Mesenteric fat pad (tissue), 1 donor: ENCODE data around the gene MAPRE3. TPM values are rescaled to one million over a fixed set of nuclear protein-coding genes. Genes with fewer than 3 reads are reported as not detected.

Experiments
- DNase-seq: peaks from one replicate; pipeline ENCODE4 v3.0.0-alpha.2; 2020; ENCODE audit warnings: low spot score
- total RNA-seq: library from RNA; stranded (reverse); fragmentation: NEBNext Ultra II Directional; extraction: Animal tissue kit (Norgen Biotek cat#: 25700); gene quantifications from one replicate; pipeline ENCODE4 v1.2.1, GENCODE V29; 2021
- donor health status: DM: yes; HTN: yes; CAD: no.

Gene MAPRE3
- total RNA-seq, 1 donor from 2014 or later: 65.2 TPM

DNA sequence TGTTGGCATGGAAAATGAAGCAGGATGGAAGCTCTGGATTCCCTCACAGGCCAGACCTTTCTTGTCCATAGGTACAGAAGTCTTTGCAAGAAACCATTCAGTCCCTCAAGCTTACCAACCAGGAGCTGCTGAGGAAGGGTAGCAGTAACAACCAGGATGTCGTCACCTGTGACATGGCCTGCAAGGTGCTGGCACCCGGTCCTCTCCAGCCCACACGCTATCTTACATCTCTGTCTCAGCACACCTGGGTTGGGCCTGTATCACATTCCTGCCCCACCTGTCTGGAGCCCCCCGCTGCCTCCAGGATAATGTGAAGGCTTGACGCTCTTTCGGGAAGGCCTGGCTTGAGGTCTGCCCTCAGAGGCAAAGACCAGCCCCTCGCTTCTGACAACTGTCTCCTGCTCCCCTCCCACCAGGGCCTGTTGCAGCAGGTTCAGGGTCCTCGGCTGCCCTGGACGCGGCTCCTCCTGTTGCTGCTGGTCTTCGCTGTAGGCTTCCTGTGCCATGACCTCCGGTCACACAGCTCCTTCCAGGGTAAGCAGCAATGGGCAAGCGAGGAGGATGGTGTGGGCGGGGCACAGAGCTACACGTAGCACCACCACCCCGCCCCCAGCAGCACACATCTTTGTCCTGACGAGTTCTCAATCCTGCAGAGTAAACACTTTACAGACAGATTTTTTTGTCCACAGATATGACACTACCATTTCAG is 68.3 kb downstream of the MAPRE3 start:
- no peak for DNase-seq

DNA sequence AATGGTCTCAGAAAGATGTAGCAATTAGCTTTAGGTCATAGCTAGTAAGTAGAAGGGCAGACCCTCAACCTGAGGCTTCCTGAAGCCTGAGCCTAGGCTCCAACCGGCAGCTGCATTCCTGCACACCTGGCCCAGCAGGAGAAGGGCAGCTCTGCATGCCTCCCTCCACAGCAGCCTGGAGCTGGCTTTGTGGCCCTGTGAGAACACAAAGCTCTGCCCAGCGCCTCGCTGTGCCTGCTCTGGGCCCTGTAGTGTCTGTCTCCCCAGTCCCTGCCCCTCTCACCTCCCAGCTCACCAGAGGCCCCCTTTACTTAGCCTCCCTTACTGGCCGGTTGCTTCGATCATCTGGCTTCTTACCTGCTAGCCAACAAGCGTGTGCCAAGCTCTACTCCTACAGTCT is 69.0 kb downstream of the MAPRE3 start:
- no peak for DNase-seq

DNA sequence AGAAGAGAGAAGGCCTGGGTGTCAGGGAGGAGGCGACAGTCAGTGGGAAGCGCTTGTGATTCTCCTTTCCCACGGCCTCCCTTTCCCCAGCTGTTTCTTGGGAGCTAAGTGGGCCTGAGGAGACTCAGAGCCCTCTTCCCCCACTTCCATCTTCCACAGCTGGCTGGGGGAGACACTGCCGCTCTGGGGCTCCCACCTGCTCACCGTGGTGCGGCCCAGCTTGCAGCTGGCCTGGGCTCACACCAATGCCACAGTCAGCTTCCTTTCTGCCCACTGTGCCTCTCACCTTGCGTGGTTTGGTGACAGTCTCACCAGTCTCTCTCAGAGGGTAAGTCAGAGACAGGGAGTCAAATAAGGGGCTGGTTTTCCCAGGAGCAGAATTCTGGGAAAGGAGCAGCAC is 69.4 kb downstream of the MAPRE3 start:
- DNase-seq: no peak

DNA sequence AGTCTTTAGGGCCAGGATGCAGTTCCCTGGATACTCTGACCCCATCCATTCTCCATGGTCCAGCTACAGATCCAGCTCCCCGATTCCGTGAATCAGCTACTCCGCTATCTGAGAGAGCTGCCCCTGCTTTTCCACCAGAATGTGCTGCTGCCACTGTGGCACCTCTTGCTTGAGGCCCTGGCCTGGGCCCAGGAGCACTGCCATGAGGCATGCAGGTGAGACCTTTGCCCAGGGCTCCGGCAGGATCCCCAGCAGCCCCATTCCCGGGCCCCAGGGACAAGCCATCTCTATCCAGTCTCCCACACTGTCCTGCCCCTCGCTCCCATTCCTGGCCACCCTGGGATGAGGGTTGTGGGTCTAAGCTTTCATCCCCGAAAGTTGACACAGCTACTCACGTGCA is 69.8 kb downstream of the MAPRE3 start:
- DNase-seq: no peak

DNA sequence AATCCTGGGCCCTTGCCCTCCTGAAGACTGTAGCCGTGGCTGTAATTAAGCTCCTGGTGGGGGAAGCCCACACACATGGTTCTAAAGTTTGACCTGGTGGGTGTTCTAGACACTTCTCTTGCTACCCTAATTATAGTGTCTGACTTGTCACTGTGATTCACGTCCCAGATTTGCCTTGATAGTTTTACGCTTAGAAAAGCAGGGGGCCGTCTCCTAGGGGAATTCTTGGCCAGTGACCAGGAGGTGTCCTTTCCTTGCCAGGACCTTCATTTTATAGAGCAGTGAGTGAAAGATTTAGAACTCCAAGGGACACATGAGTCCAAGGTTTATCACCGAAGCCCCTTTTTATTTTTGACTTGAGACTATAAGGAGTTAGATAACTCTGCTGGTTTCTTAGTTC is 71.3 kb downstream of the MAPRE3 start:
- DNase-seq: no peak

DNA sequence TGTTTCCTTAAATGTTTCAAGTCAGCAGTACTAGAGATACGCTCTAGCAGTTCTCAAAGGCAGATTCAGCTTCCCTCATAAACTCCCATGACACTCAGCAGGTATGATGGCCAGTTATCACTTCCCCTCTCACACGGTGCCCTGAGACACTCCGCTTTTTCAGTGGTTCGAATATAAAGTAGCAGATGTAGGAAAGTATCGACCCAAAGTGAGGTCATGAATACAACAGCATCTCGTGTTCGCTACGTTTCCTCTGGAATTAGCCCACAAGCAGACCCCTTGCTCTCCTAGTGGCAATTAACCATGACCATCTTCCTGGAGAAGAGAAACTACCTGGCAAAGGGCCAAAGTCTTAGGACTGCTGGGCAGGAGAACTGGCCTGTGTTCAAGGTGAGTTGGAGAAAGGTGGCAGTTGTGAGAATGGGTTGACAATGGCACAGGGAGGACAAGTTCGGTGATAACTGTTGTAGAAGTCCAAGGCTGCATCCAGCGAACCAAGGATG is 71.8 kb downstream of the MAPRE3 start:
- no peak for DNase-seq

DNA sequence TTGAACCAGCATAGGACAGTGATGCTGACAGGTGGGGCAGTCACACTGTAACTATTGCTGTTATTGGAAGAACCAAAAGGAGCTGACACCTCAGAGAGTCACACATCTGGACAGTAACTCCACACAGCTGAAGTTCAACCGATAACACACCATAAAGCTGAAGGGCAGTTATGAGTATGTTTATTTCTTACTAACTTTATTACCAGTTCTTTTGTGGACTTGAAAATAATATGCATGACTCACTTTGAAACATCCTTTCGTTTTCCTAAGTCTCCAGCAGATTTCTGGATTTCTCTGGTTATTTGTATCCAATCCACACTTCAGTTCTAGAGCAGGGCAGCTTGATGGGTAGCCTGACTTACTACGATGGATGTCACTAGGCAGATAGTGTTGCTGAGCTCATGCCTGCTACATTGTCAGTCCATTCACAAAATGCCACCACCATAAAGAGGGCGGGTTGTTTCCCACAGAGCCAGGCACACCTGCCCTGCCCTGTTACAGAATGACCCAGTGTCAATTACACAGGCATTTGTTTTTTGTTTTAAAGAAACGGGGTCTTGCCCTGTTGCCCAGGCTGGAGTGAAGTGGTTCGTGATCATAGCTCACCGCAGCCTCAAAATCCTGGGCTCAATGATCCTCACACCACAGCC is 72.7 kb downstream of the MAPRE3 start:
- DNase-seq: no peak

DNA sequence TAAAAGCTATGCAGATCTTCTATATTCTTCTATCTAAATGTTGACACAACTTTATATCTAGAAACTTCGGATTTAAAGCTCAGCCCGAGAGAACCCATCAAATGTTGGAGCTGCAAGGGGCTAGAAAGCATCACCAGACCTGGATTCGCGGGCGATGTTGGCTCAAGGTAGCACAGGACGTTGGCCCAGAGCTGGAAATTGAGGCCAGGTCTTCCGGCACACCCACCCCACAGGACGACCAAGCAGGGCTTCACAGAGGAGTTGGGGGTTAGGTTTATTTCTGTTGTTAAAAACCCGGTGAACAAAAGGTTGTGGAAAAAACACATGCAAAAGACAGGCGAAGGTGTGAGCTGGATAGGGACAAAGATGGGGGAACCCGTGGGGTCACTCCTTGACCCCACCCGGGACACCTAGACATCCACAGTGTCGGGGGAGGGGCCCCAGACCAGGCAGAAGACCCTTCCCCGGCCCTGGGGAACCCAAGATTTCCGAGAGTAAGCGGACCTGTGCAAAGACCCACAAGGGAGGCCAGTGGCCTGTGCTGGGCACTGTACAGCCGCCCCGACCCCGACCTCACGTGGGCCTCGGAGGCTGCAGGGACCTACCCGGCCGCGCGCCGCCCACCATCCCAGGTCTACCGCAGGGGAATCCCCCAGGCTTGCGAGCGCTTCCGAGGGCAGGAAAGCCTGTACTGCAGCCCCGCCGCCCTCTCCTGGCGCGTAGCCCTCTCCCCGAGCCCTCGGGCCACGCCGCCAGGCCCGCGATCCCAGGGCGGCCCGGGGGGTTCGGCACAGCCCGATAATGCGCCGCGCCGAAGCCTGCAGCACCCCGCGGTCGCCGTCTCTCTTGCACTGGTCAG is 79.2 kb downstream of the MAPRE3 start:
- no peak for DNase-seq

DNA sequence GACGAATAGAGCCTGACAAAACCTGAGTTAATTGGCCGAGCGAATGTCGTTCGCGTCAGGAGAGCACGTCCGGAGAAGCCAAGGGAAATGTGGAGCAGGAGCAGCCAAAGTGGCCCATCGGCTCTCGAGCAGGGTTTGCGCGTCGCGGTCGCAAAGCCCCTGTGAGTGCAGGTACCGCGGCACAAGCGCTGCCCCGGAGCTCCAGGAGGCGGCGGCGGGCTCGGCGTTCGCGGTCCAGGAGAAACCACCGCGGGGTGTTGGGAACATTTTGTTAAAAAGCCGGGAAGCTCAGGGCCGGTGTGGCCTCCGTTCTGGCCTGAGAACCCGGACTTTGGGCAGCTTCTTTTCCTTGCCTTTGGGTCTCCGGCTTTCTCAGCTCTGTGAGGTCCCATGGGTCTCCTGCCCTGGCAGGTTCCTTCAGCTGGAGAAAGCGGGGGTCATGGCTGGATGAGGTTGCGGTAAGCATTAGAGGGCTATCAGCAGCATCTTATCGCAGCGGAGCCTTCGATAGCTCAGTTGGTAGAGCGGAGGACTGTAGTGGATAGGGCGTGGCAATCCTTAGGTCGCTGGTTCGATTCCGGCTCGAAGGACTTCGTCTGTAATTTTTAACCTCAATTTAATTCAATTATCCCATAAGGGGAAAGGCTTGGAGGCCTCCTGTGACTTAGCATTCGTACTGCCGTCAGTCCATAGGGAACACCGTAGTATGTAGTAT is 80.0 kb downstream of the MAPRE3 start:
- DNase-seq: peak; percentile 96

DNA sequence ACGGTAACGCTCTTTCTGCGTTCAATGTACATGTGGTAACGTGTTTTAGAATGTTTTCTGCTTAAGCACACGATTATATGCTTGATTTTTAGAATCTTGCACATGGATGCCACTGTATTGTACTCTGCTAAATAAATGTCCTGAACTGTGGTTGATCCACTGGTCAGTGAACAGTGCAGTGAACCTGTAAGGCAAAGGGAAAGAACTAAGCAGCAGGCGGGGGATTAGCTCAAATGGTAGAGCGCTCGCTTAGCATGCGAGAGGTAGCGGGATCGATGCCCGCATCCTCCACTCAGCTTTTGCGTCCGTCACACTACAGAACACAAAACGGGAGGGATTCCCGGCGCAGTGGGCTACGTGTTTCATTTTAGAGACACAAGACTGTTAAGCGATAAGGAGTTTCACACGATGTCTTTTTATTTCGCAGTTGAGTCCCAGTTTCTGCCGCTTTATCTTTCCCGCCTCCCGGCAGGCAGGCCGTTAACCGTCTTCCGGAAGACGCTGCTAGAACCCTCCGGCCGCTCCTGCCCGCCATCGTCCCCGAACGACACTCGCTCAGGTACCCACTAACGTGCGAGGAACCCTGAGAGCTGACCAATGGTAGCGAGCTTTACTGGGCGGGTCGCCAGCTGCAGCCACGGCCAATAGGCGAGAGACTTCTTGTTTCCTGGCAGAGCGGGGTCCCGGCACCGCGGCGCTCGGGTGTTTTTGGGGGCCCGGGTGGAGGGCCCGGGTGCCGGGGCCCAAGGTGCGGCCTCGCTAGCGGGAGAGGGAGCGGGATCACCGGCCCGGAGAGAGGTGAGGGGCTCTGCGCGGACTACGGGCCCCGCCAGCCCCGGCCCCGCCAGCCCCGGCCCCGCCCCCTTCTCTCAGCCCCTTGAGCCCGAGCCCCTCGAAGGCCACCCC is 80.8 kb downstream of the MAPRE3 start, which contains the start of gene AGBL5:
TSS of gene AGBL5 (plus strand) at position 673 of the 906 bp plus-strand sequence. CDS start 1,291 bp downstream, outside the sequence.
- DNase-seq: peak; percentile 98

DNA sequence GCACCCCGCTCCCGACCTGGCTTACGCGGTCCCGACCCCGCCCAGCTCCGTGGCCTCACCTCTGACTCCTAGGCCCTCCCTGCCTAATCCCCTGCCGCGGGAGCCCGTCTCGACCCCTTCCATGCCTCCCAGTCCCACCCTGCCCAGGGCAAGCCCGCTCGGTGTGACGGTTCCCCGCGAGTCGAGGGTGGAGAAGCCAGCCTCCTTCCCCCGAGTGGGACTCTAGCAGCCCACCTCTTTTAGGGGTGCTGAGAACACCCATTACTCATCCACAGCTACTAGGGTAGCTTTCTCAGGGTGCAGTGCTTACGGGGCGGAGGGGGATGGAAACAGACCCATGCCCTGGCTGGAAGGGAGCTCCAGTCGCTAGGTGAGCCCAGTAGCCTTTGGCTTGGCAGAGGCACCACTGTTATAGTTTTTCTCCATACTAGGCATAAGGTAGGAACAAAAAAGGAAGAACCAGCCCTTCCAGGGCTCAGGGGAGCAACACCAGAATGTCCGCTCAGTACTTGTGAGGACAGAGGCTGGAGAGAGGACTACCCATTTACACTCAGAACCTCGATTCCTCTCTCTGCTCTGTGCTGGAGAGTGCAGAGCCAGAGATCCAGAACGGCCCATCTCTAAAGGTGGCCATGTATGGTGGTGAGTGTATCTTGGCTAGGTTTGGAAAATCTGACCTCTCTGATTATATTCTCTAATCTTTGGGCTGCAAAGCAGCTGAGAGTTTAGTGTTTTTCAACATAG is 81.6 kb downstream of the MAPRE3 start:
- no peak for DNase-seq

DNA sequence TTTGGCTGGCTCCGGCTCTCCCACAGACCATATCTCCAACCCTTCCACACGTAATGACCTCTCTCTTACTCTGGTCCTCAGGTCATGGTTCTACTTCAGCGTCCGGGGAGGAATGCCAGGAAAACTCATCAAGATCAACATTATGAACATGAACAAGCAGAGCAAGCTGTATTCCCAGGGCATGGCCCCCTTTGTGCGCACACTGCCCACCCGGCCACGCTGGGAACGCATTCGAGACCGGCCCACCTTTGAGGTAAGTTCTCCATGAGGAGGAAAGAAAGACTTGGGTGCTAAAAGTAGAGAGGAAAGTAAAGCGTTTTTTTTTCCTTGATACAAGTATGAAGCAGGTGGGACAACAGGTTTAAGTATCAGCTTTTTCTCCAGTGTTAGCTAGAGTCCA is 82.9 kb downstream of the MAPRE3 start:
- DNase-seq: no peak

DNA sequence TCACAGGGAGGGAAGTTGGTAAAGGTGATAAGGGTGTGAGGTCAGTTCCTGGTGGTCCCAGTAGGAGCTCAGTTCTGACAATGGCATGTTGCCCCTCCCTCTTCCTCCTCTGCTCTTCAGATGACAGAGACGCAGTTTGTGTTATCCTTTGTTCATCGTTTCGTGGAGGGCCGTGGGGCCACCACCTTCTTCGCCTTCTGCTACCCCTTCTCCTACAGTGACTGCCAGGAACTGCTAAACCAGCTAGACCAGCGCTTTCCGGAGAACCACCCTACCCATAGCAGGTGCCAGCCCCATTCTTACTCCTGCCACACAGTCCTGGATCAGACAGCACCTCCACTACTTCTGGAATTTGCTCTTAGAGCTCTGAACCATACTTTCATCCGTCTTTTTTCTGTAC is 83.3 kb downstream of the MAPRE3 start:
- DNase-seq: no peak

DNA sequence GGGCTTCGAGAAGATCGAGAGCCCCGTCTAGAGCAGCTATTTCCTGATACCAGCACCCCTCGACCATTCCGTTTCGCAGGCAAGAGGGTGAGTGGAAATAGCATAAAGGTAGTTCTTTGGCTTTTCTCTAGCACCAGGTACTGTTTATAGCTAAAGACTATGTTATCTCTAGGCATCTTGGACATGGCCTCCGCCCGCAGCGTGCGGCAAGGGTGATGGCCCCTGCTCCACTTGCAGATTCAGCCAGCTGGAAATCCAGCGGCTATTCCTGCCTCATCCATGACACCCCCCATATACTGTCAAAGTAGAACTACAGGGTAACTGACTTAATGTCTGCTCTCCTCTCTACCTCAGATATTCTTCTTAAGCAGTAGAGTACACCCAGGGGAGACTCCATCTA is 84.3 kb downstream of the MAPRE3 start:
- no peak for DNase-seq

DNA sequence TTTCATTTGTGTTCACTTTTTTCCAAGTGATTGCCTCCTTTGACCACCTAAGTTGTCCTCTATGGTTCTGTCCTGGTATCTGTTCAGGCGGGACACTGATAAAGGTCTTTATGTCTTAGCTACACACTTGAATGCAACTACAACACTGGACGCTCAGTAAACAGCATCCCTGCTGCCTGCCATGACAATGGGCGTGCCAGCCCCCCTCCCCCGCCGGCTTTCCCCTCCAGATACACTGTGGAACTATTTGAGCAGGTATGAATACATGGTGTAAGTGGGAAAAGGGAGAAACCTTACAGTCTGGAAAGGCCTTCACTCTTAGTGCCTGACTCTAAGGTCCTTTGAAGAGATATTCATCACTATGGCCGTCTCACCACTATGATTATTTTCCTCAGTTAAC is 86.7 kb downstream of the MAPRE3 start:
- no peak for DNase-seq

DNA sequence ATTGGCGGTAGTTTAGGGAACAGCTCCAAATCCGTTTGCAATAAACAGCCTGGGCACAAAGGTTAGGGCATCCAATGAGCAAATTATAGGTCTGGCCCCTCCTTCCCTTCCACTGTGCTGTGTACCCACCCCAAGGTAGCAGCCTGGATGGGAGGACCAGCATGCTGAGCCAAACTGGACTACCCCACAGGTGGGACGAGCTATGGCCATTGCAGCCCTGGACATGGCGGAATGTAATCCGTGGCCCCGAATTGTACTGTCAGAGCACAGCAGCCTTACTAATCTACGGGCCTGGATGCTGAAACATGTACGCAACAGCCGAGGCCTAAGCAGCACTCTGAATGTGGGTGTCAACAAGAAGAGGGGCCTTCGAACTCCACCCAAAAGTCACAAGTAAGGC is 87.8 kb downstream of the MAPRE3 start:
- no peak for DNase-seq

DNA sequence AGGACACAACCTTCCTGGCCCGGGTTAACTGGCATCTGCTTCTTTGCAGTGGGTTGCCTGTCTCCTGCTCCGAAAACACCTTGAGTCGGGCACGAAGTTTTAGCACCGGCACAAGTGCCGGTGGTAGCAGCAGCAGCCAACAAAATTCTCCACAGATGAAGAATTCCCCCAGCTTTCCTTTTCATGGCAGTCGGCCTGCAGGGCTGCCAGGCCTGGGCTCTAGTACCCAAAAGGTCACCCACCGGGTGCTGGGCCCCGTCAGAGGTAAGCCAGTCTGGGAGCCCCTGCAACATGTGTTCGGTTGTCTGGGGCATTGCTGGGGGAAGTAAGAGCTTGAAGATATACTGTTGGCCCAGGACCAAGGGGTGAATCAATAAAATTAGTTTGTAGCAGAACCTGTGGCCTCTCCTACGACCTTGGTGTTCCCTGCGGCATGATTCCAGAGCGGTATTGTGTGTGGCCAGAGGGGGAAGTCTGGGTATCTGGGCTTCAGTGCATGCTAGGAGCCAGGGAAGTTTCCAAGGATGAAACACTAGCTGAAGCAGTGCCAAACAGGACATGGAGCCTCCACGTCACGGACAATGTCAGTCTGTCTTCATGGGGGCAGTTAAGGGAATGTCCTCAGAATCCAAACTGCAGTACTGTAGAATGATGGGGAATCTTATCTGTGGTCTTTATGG is 88.8 kb downstream of the MAPRE3 start:
- DNase-seq: no peak

DNA sequence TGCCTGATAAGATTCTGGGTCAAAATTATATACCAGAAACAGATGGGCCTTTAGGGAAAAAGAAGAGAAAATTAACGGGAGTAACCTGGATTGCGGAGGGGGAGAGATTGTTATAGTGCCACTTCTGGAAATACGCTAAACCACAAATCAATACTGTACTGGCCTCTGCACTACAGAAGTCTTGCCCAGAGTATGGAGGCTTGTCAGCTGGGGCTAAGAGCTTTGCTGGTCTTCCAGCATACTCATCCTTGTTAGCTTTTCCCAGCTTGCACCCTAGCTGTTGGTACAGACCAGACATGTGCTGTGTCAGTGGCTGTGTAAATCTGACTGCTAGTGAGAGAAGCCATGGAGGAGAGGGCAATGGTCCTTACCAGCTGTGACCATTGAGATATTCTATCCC is 89.9 kb downstream of the MAPRE3 start:
- no peak for DNase-seq

DNA sequence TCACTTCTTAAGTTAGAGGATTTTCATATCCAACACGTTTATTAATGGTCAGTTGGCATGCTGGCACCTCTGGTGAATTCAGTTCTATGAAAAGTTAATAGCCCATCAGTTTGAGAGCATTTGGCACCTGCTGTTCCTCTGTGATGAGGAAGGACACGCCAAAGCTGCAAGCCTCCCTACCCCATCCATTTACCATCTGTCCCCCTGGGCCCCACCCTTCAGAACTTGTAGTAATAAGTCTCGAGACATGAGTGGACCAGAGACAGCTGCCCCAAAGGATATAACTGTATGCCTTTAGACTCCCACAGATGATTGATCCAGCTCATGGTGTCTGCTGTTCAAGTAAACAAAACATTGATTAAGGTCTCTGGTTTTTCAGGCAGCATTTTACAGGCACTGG is 94.7 kb downstream of the MAPRE3 start:
- DNase-seq: no peak
